GM19467 (cell line): ENCODE measurements around the gene LRRC8C.
A peak's percentile ranks its signal among the peaks of the same experiment; 100 is the strongest.
"Not testable (repeated sequence)": the region's sequence is repeated elsewhere in the genome, so short reads cannot be mapped to it uniquely, and the experiment has no call there.

Experiments used
- ATAC-seq: cut with Tn5 transposase; IDR thresholded peaks from one replicate; pipeline ENCODE4 v1.9.1; 2021; ENCODE audit warnings: mild to moderate bottlenecking, moderate library complexity; ENCODE audit not compliant: unreplicated experiment

The LRRC8C gene

DNA sequence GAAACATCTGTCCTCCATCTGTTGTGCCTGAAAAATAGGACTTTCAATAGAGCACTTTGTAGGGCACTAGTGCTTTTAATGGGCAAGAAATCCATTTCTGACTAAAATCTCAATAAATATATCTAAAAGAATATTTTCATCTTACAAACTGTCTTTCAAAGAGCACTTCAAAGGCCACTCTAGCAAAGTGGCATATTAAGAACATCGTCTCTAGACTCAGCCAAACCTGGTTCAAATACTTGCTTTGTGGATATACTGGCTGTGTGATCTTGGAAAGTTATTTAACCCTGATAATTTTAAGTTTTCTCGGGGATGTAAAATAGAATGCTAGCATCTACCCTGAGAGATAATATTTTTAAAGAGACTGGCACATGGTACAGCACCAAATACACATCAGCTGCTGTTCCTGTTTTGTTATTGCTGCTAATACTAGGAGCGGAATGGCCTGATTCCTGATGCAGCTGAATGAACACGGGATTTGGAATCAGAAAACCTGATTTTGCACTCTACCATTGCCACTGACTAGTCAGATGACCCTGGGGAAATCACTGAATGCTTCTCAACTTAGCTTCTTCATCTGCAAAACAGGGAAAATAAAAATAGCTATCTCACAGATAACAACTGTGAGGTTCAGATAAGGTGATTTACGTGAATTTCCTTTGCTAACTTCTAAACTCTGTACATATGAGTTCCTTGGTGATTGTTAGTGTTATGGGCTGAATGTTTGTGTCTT lies 25.2 kb upstream of the LRRC8C start:
- ATAC-seq: no peak

DNA sequence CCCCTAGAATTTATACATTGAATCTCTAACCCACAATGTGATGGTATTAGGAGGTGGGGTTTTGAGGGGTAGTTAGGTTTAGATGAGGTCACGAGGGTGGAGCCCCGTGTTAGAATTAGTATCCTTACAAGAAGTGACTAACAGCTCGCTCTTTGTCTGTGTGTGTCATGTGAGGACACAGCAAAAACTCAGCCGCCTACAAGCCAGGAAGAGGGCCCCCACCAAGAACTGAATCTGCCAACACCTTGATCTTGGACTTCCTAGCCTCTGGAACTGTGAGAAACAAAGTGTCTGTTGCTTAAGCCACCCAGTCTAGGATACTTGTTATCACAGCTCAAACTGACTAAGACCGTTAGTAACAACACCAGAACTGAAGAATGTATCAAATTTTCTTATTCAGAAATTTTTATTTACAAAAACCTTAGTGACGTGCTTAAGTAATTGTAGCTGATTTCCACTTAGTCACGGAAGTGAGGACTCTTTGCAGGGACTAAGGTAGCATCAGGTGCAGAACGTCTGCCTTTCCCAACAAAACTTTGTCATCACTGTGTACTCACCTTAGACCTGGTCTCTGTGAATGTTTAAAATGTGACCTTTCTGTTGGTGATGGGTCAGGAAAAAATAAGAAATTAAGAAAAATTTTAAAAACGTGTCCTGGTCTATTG lies 24.5 kb upstream of the LRRC8C start:
- ATAC-seq: no peak

DNA sequence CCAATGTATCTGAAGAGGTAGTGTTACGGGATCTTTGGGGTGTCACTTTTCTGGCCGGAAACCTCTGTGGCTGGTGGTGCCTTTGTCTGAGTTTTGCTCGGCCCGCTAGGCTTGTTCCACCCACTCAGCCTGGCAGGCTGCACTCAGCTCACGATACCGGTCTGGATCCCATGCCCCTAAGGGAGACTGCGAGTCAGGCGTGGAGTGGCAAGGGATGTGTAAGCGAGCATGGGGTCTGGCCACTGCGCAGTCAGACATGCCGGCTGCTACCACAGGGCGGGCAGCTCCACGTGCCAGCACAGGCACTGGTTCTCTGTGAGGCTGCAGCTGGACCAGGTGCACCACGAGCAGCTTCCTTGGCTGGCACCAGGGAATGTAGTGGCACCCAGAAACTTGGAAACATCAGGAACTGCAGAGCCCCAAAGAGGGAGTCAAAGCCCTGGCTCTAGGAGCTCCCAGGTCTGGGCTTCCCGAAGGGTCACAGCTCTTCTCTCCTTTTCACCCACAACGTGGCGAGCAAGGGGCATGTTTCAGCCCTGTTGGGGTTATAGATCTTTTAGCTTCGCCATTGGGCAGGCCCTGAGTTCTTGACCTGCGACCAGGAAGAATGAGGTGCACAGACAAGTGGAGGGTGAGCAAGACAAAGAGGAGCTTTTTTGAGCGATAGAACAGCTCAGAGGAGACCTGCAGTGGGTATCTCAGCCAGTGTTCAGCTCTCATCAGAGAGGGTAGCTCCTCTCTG lies 23.8 kb upstream of the LRRC8C start:
- ATAC-seq: no peak

DNA sequence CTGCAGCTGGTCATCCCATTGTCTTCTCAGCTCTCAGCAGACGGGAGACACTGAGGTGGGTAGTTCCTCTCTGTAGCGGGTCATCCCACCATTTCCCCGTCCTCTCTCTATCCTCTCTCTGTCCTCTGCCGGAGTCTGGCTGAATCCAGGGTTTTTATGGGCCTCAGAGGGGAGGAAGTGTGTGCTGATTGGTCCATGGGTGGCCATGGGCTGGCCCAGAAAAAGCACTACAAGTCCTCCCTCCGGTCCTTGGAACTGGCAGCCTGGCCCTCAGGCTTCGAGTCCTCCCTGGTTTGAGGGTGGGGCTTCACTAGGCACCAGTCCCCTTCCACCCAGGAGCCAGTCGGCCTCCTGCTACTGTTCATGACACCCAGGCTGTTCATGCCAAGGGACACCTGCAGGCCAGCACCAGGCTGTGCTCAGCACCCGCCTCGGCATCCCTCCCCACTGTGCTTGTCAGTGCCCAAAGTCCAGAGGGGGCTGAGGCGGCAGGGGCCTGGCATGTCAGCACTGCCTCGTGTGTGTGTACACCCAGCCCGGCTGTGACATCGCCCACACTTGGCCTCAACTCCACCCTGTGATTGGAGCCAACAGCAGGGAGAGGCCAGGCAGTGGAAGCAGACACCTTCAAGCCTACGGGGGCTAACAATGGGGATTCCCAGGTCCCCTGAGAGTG lies 23.0 kb upstream of the LRRC8C start:
- no peak for ATAC-seq

DNA sequence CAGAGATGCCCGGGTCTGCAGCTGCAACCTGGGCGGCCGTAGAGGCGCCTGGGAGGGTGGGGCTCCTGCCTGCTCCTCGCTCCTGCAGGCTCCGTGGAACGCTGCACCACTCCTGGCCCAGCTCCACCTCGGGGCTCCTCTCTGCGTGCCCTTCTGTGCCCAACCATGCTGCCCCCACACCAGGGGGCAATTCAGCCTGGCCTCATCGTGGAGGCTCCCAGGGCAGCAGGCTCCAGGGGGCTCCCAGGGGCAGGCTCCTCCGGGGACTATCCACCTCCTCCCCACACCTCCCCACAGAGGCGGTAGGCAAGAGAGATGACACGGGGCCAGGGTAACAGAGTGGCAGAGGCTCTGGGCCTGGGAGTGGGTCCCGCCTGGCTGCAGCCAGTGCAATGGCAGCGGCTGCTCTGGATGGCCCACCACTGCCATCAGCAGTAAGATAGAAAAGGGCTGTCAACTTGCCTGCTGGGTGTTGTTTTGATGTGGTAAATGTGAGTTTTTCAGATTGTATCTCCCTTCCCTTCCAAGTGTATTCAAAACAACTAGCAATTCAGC lies 22.4 kb upstream of the LRRC8C start:
- ATAC-seq: no peak

DNA sequence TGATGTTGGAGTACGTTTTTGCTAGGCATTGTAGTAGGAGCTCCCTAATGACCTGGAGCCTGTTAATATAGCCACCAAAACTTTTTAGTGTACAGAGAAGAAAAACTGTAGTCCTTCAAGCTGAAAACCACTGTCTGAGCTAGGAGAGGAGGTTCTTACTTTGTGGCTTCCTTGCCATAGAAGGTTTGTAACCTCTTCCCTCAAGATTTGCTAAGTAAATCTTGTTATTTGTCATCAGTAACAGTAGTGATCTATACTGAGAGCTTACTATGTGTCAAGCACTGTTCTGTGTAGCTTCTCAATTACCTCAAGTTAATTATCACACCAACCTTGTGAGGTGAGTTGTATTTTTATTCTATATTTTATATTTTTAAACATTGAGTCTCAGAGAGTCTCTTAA lies 21.2 kb upstream of the LRRC8C start:
- ATAC-seq: peak; percentile 98

DNA sequence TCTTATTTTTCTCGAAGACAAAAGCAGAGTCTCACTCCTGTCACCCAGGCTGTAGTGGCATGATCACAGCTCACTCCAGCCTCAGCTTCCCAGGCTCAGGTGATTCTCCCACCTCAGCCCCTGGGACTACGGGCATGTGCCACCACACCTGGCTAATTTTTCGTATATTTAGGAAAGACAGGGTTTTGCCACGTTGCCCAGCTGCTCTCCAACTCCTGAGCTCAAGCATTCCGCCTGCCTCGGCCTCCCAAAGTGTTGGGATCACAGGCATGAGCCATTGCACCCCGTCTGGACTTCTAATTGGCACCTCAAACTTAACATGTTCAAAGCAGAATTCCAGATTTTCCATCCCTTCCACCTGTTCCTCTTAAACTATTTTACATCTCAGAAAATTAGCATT lies 19.0 kb upstream of the LRRC8C start:
- ATAC-seq: no peak

DNA sequence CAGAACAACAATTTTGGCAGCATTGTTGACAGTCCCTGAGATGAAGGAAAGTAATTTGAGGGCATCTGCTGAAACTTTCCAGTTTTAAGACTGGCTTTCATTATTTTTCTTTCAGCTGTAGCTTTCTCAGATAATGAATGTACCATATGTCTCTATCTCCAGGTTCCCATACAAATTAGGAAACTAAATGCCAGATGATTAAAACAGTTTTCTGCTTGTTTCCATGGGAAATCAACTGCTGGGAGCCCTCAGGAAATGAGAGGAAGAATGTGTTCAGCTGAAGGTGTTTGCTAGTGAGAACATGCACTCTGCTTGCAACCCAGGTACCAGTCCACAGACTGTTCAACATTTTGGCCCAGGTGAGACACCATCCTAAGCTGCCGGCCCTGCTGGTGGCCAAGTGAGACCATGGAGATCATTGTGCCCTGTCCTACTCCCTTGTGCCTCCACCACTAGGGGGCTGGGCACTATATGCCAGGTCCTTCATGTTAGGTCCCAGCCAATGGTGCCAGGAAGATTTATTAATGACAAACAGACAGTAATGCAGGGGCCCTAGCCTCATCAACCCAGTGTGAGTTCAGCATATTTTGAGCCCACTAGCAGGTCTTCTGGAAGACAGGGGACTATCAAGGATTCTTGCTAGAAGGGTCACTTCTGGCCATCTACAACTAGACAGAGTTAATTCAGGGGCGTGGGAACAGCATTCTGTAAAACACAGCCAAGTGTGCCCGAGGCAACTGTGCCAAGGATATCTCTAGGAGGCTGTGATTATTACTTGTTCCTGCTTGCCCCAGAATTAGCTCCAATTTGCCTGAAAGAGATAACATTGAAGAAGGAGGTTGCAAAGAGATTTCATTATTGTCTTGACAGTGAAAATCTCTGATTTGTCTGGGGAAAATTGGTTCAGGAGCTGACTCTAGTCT lies 17.0 kb upstream of the LRRC8C start:
- no peak for ATAC-seq

DNA sequence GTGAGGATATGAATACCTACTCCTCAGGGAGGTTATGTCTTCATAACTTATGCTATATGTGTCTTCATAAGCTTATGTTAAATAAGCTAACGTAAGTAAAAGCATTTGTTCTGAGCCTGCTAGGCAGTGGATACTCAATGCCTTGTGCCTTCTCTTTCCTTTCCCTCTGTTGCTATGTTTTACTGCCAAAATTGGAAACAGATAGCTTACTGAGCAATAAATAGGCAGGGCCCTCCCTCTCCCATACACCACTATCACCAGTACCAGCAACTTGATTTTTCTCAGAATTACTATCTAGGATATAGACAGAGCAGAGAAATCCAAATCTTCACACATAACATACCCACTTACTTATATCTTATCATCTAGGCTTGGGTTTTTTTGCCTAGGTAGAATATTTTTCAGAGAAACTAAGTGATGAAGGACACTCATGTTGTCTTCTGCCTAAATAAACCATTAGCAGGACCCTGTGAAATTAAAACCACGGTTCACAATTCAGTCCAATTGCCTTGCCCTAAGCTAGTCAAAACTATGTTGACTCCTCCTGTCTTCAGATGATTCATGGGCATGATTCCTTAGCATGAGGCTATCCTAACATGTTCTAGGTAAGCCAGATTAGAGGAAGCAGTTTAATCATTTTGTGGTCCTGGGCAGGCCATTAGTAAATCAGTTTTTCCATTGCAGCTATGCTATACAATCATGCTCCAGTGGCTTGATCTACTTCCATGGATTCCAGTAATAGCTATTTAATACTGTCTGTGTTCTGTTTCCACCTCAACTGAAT lies 15.9 kb upstream of the LRRC8C start:
- no peak for ATAC-seq

DNA sequence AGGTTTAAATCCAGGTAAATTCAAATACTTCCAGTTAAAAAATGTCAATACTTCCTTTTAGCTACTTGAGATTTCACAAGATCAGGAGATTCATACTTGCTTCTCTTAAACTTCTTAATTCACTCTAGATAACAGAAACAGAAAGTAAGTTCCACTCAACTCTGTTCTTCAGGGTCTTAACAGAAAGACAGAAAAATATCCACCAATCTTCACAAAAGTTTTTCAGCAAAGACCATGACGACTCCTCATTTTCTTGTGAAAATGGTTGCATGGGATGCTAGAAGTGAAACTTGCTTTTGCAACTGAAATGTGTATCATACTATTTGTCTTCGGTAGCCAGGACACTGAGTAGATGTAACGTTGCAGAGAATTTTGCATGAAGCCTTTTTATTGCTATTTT lies 12.3 kb upstream of the LRRC8C start:
- no peak for ATAC-seq

DNA sequence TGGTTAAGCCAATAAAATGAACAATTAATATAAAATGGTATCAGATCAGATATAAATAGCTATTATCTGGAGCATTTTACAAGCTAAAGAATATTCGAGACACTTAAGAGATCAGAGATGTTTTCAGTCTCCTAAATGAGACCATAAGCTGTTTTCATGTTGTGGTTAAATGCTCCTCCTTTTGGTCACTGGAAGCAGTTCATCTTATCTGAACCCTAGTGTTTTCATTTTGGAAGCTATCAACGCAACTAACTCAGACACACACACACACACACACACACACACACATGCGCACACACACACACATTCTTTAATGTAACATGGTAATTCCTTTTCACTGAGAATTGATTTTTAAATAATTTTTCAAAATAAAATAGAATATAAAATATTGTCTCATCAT lies 10.0 kb upstream of the LRRC8C start:
- no peak for ATAC-seq

DNA sequence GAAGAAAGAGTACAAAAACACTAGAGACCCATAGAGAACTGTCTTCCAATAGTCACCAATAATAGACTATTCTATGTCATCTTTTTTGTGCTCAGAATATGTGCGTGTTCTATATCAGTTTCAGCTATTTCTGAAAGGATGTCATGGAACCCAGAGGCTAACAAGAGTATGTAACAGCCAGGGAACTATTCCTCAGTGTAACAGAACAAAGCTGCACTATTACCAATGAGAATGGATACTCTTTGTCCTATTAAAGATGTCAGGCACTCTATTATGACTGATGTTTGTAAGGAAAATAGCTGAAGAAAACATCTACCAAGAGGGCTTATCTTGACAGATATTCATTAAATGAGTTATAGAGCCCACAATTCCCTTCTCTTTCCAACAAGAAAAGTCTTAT lies 8.6 kb upstream of the LRRC8C start:
- ATAC-seq: no peak

DNA sequence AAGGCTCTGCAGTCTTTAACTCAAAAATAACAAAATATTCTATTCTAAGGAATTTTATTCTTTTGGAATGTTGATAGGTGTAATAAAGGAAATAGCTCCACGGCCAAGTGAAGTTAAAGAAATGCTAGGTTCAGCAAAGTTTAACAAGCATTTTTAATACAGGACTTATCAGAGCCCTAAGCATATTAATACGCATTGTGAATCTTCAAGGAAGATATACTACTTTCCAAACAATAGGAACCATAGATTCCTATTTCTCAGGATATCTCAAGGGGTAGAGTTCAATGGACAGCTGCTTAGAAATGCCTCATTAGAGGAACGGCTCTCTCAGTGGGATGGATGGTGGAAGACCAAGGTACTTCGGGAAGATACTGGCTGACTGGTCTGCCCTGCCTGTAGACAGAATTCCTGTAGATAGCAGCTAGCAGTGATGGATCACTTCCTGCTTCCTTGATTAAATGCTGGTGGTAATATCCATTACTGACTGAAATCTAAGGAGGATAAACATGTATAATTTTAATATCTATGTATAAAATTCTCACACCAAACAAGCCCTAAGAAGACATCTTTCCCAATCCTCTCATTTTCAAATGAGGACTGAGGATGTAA lies 8.1 kb upstream of the LRRC8C start:
- no peak for ATAC-seq

DNA sequence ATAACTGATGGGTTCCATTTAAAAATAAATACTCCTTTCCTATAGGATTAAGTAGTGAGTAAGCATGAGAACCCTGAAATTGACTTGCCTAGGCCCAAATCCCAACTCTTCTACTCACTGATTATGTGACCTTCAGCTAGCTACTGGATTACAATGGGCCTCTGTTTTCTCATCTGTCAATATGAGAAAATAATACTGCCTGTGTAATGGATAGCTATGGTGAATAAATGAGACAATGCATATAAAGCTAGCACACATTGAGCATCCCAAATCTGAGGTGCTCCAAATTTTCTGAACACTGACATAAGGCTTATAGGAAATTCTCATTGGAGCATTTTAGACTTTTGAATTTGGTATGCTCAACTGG lies 5.3 kb upstream of the LRRC8C start:
- no peak for ATAC-seq

DNA sequence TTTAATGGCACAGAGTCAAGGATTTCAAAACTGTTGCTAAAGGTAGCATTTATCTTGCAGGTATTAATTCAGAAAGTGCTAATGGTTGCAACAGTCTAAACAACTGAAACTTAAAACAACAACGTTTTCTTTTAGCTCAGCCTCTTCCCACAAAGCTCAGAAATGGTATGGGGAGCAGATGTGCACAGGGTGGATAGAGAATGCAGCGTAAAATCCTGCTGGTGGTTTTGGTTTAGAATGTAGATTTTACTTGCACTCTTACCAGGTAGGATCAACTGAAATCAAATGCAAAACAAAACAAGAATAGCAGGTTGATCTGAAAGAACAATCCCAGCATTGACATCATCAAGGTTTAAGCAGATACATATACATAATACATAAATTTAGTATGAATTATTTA lies 3.8 kb upstream of the LRRC8C start:
- no peak for ATAC-seq

DNA sequence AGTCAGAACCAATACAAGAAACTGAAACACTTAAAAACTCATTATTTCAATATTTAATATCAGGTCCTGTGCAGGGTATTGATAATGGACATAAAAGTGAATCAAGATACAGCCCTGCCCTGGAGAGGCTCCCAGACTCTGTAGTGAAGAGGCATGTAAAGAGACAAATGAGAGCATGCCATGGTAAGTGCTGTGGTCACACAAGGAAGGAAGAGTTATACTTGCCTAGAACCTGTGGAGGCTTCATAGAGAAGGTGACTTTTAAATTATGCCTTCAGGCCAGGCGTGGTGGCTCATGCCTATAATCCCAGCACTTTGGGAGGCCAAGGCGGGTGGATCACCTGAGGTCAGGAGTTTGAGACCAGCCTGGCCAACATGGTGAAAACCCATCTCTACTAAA lies 3.3 kb upstream of the LRRC8C start:
- ATAC-seq: not testable (repeated sequence)

DNA sequence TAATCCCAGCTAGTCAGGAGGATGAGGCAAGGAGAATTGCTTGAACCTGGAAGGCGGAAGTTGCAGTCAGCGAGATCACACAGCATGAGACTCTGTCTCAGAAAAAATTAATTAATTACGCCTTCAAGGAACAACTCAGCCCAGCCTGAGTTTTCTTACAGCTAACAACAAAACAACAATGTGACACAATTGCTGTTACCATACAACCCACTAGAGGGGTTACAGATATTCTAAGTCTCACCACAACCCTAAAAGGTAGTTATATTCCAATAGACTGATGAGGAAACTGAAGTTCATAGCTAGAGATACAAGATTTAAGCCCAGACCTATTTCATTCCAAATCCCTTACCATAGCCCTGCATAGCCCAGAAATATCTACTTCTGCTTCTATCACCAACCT lies 2.9 kb upstream of the LRRC8C start:
- ATAC-seq: no peak

DNA sequence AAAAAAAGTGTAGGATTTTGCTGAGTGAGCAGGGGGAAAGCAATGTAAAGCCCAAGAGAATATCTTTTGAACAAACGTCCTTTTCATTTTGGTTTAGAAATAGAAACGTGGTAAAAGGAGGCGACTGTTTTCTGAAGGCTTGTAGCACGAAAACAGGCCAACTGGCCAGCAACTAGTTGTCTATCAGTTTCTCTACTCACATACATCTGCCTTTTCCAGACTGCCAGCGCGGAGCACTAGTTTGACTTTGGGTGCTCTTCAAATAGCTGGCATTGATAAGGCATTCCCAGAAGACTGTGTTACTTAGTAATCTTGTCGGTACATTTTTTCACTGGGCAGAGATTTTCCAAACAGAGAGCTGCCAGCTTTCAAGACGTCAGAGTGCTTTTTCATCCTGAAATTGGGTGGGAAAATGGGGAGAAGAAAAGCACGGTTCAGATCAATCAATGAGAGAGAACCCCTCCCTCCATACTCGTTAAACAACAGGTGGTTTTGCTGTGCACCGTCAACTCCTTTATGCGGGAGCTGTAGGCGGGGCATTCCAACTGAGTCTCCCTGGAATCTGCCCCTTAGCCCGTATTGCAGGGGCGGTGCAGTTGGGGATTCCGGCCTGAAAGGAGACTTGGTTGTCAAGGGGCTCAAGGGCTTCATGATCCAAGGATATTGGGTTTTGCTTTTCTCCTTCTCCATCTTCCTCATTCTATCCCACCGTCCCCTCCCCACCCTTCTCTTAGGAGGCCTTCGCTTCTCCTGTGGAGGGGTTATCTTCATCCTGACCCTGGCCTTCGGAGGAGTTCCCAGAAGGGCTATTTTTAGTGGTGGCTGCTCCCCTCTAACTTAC lies 884 bp upstream of the LRRC8C start:
- no peak for ATAC-seq
